A673 (cell line): Measurements from ENCODE around the gene FNDC7.

ENCODE experiments used
- CTCF ChIP-seq: fragments of 300-800, 200-600 bp; sonication (generic); conservative IDR thresholded peaks from 2 replicates; pipeline ENCODE4 v1.5.1; 2017; ENCODE audit warnings: low read depth, mild to moderate bottlenecking, antibody characterized with exemption, low read length, moderate library complexity, mixed read lengths
- EZH2 ChIP-seq: fragments of 200-600 bp; sonication (generic); IDR thresholded peaks from 2 replicates; pipeline ENCODE4 v1.6.1; 2017; ENCODE audit warnings: borderline replicate concordance, low read depth, mild to moderate bottlenecking, mixed read lengths, antibody characterized with exemption, low read length; ENCODE audit not compliant: poor library complexity, severe bottlenecking

DNA sequence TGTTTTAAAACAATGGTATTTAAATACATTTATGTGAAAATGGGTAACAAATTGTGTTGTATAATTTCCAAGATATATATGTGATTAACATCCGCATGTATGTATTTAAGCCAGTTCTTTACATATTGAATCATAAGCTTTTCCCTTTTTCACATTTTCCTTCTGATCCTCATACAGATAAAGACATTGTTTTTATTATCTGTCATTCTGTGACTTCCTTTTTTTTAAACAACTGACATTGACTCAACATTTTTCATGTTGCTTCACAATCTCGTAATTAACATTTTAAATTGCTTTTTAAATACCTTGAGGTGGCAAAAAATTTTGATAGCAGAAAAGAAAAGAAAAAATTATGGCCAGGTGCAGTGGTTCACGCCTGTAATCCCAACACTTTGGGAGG, 35.2 kb downstream of the FNDC7 start:
- TF ChIP-seq CTCF (no peak), EZH2 (no peak)
